Heart right ventricle (tissue), 16 donors: ENCODE results near the gene ACYP2. TPM values are rescaled to one million over a fixed set of nuclear protein-coding genes. Genes with fewer than 3 reads are reported as not detected.

ENCODE experiments used
- ATAC-seq, 8 donors: fragments of 200-7000 bp; cut with Tn5 transposase; one replicate each; pipeline ENCODE4 v1.9.1; 2020; ENCODE audit warnings: mild to moderate bottlenecking in 8 of 8, moderate library complexity in 8 of 8, moderate number of reproducible peaks in 1 of 8
- DNase-seq, 2 donors: peaks; one replicate each; pipeline ENCODE4 v3.0.0-alpha.2; 2020
- H3K27ac ChIP-seq, 10 donors: fragments of 200-600 bp; sonication (generic) in 2 of 10; one replicate each; pipeline versions ENCODE4 v1.5.0 to v1.8.0; 2020 to 2022; ENCODE audit warnings: mild to moderate bottlenecking in 3 of 10
- H3K27me3 ChIP-seq, 7 donors: fragments of 200-600 bp; one replicate each; pipeline ENCODE4 v1.8.0; 2021 to 2022; ENCODE audit warnings: mild to moderate bottlenecking in 2 of 7
- H3K36me3 ChIP-seq, 9 donors: fragments of 200-600 bp; sonication (generic) in 1 of 9; one replicate each; pipeline versions ENCODE4 v1.5.0 to v1.8.0; 2020 to 2022; ENCODE audit warnings: mild to moderate bottlenecking in 2 of 9
- H3K4me1 ChIP-seq, 9 donors: fragments of 200-600 bp; sonication (generic) in 1 of 9; one replicate each; pipeline versions ENCODE4 v1.5.0 to v1.8.0; 2020 to 2022; ENCODE audit warnings: mild to moderate bottlenecking in 4 of 9
- H3K4me3 ChIP-seq, 10 donors: fragments of 200-600 bp; sonication (generic) in 2 of 10; one replicate each; pipeline versions ENCODE4 v1.5.0 to v1.8.0; 2020 to 2022; ENCODE audit warnings: mild to moderate bottlenecking in 7 of 10, moderate library complexity in 2 of 10
- H3K9me3 ChIP-seq, 11 donors: fragments of 200-600 bp in 10 of 11; sonication (generic) in 2 of 11; one replicate each; pipeline versions ENCODE4 v1.5.0 to v1.8.0; 2013 to 2022; ENCODE audit warnings: mild to moderate bottlenecking in 2 of 11, control low read depth in 1 of 11, moderate library complexity in 1 of 11
- CTCF ChIP-seq, 9 donors: fragments of 200-600 bp; sonication (generic) in 2 of 9; IDR thresholded peaks; one replicate each; pipeline versions ENCODE4 v1.5.0 to v1.8.0; 2021 to 2022; ENCODE audit warnings: antibody characterized with exemption in 9 of 9, mild to moderate bottlenecking in 5 of 9, moderate library complexity in 1 of 9
- WGBS, 2 donors: extraction: QIAGEN DNeasy Blood & Tissue Kit; methylation state at CpG; one replicate each; pipeline ENCODE4 v1.1.7; 2013; ENCODE audit warnings: inconsistent platforms in 1 of 2; 5-methylcytosine and 5-hydroxymethylcytosine counted together
- intact Hi-C, 10 donors: fragments of 100-400 bp; cut with DNase I; formaldehyde crosslinking; loops; one replicate each; pipeline versions ENCODE4 v1.11.1 to v1.14.2; 2022
- polyA plus RNA-seq, 2 donors: library from polyadenylated mRNA; stranded (reverse); fragments of 200-250 nt; gene quantifications; one replicate each; pipeline ENCODE4 v1.2.3, GENCODE V29; 2013
- total RNA-seq, 10 donors: library from RNA; stranded (reverse); fragmentation: NEBNext Ultra II Directional in 3 of 10; extraction: Animal tissue kit (Norgen Biotek cat#: 25700) in 3 of 10; gene quantifications; one replicate each; pipeline versions ENCODE4 v1.2.1 to v1.2.4, GENCODE V29; 2021 to 2023
- donor health status: Arrhythmogenic right ventricular cardiomyopathy.
- donor health status: ischemic (EF 13 %, LVEDD 7.1; RV severe dilation, severe dysfunction).
- donor health status: healthy with polysubstance abuse.
- donor health status: DM: no; HTN: yes; CAD: no.
- donor health status: DM: no; HTN: no; CAD: no.
- donor health status: ischemic (EF 25% LVEDD 6.9; RV normal size, moderate dysfunction).
- donor health status: ischemic (EF 25% LVEDD 5.7; RV mildly dilated, moderate dysfunction).
- donor health status: healthy.
- donor health status: DM: yes; HTN: yes; CAD: no.
- donor health status: Ischemic cardiomyopathy.
- donor health status: ischemic (EF 35%, LVEDD 5.7; RV mildly dilated, moderate dysfunction).
- donor health status: nonischemic (EF 11% LVEDD 7.7; RV severe dilation, severe dysfunction).
- donor health status: DM: yes; HTN: yes; CAD: no.
- donor health status: PGD.
- donor health status: ischemic (EF 29% LVEDD 5.4; RV normal size, mild dysfunction).
- donor health status: nonischemic (EF 23%, LVEDD 6.1; RV moderate dilation, normal function).

Gene ACYP2
- total and polyA plus RNA-seq, 12 donors, result 45.7 to 87.1 (median 74.3) TPM

- Histone ChIP-seq H3K27ac (no peak overlapping the region), H3K36me3 (peaks cover 0 to 11% (median 0%) of the 10 kb centered on the region in 9 donors), H3K9me3 (no peaks in the 10 kb centered on the region), H3K4me1 (peaks cover 0 to 9% (median 0%) of the 10 kb centered on the region in 9 donors), H3K4me3 (no peak overlapping the region), H3K27me3 (no peaks in the 10 kb centered on the region)
- intact Hi-C loops, result no loop called here
- no peak for DNase-seq
- TF ChIP-seq CTCF (IDR thresholded peaks at IDR 0.05), result no peak
- ATAC-seq, result no peak
Measured at GRCh38 chr2:54254180-54254579, 138.8 kb downstream of the ACYP2 start.

GRCh38 chr2:54255230-54256090 is 140.0 kb downstream of the ACYP2 start:
- peak in 1 of 8 donors; percentile 13 for ATAC-seq
- H3K27me3 ChIP-seq, result no peaks in the 10 kb centered on the region
- H3K36me3 ChIP-seq, result peaks cover 0 to 11% (median 0%) of the 10 kb centered on the region in 9 donors
- intact Hi-C loops, result no loop called here
- DNase-seq, result no peak
- TF ChIP-seq CTCF (IDR thresholded peaks at IDR 0.05), result no peak
- 93 to 96% methylated on average over 37 of the region's 37 CpGs for WGBS, 2 donors
- H3K27ac ChIP-seq, result no peak overlapping the region
- H3K9me3 ChIP-seq, result no peaks in the 10 kb centered on the region
- H3K4me1 ChIP-seq, result peaks cover 0 to 8% (median 0%) of the 10 kb centered on the region in 9 donors
- no peak overlapping the region for H3K4me3 ChIP-seq

- ATAC-seq (no peak), DNase-seq (no peak)
- Histone ChIP-seq H3K4me3 (no peak within 1 kb of the TSS), H3K27ac (no peak within 1 kb of the TSS), H3K27me3 (no peaks in the 10 kb centered on the region), H3K9me3 (no peaks in the 10 kb centered on the region), H3K4me1 (peaks cover 0 to under 1% (median 0%) of the 10 kb centered on the region in 9 donors), H3K36me3 (peaks cover 0 to 11% (median 0%) of the 10 kb centered on the region in 9 donors)
- TF ChIP-seq CTCF (IDR thresholded peaks at IDR 0.05), result no peak
- 98 to 99% methylated on average over 25 of the region's 25 CpGs for WGBS, 2 donors
- intact Hi-C loops, result no loop called here
Measured at GRCh38 chr2:54256091-54256694, 140.8 kb downstream of the ACYP2 start, which contains the start of gene TSPYL6. TSS of gene TSPYL6 (minus strand) at chr2:54256229. CDS start at chr2:54256151, 78 bp downstream.

GRCh38 chr2:54258166-54258565 is 142.8 kb downstream of the ACYP2 start:
- WGBS, 2 donors, result 85 to 89% methylated on average over 2 of the region's 2 CpGs
- no peak for TF ChIP-seq CTCF (IDR thresholded peaks at IDR 0.05)
- H3K27ac ChIP-seq, result no peak overlapping the region
- ATAC-seq, result no peak
- H3K27me3 ChIP-seq, result no peaks in the 10 kb centered on the region
- H3K36me3 ChIP-seq, result peaks cover 0 to 11% (median 0%) of the 10 kb centered on the region in 9 donors
- DNase-seq, result no peak
- intact Hi-C loops, result no loop called here
- H3K9me3 ChIP-seq, result no peaks in the 10 kb centered on the region
- no peaks in the 10 kb centered on the region for H3K4me1 ChIP-seq
- no peak overlapping the region for H3K4me3 ChIP-seq
